Erythroblast (primary cell): ENCODE data around the gene FBXW9.

ENCODE experiments used
- DNase-seq, 2 experiments: peaks; one replicate each; lab custom pipeline; 2025; lab: John Stamatoyannopoulos, UW
- GATA1 ChIP-seq: IDR thresholded peaks from 2 replicates; pipeline ENCODE4 v1.6.1; 2011; ENCODE audit warnings: low read depth, mild to moderate bottlenecking, control low read depth, low read length, moderate library complexity
- POLR2A ChIP-seq: IDR thresholded peaks from 2 replicates; pipeline ENCODE4 v1.6.1; 2011; ENCODE audit warnings: mild to moderate bottlenecking, low read length

The FBXW9 gene

GRCh38 chr19:12696366-12697335 is at the start of gene FBXW9:
Gene FBXW9 (minus strand): TSS chr19:12696631. CDS start chr19:12696581, 50 bp downstream.
- TF ChIP-seq GATA1: no peak
- TF ChIP-seq POLR2A: peak; percentile 80
- peak; percentile 98 for DNase-seq

GRCh38 chr19:12745166-12745897 is 48.9 kb upstream of the FBXW9 start:
- TF ChIP-seq GATA1: no peak
- no peak for TF ChIP-seq POLR2A
- no peak for DNase-seq

- no peak for TF ChIP-seq POLR2A
- TF ChIP-seq GATA1: no peak
- DNase-seq: peak in 1 of 2 experiments; percentile 59
Measured at GRCh38 chr19:12737835-12738351, 41.5 kb upstream of the FBXW9 start.

DNA sequence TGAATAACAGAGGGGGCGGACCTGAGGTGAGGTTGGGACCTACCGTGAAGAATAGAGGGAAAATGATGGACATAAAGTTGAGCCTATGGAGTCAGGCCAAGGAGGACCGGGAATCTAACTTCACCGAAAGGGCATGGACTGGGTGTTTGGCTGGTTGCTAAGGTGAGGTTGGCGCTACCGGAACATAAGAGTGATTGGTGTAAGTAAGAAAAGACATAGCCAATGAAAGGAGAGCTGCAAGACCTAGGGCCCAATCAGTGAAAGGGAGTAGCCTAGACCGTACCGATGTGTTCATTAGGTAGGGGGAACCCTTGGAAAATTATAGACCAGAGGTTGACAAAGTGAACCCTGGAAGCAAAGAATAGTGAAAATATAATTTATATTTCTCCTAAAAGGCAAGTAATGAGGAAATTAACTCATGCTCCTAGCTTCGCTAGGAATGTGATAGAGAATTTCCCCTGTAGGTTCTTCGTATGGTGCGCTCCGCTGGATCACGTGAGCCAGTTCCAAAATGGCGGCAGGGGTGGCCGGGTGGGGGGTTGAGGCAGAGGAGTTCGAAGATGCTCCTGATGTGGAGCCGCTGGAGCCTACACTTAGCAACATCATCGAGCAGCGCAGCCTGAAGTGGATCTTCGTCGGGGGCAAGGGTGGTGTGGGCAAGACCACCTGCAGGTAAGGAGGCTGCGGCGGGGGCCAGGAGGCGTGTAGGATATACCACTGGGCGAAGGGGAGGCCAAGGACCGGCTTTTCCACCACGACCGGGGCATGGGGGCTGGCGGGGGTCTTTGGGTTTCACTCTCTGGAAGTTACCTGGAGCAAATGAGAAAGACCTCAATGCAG is 40.8 kb upstream of the FBXW9 start, which contains the start of gene GET3:
GET3 (plus strand) TSS at position 503 of the 840 bp plus-strand sequence; CDS start at position 512, 9 bp downstream.
- TF ChIP-seq GATA1 (no peak), POLR2A (peak; percentile 73)
- DNase-seq: peak; percentile 96 to 99

DNA sequence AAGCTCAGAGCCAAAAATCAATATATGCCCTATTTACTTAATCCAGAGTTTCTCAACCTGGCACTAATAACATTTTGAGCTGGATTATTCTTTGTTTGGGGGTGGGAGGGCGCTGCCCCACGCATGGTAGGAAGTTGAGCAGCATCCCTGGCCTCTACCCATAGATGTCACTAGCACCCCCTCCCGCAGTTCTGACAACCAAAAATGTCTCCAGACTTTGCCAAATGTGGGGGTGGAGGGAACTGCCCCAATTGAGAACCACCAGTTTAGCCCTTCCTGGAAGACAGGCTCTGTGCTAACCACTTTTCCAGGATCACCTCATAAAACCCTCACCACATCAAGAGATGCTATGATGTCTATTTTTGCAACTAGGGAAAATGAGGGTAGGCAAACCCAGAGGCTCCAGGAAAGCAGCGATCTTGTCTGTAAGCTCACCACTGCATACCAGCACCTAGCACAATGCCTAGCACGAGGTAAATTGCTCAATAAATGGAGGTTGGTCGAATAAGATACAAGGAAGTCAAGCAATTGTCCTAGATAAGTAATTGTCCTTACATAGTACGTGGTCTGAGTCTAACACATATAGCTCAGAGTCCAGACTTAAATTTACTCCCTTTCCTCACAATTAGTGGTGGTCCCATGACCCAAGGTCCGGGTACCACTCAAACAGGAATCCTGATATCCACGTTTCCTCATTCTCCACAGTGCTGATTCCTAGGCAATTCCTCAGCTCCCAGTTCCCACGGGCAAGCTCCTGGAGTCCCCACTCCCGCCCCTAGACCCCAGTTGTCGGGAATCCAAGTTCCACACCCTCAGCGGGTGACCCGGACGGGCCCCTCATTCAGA is 37.2 kb upstream of the FBXW9 start:
- TF ChIP-seq GATA1: no peak
- no peak for TF ChIP-seq POLR2A

GRCh38 chr19:12731337-12731736 is 34.9 kb upstream of the FBXW9 start:
- no peak for TF ChIP-seq POLR2A
- TF ChIP-seq GATA1: no peak

More for the DNA sequence above, 37.2 kb upstream of the FBXW9 start:
- peak; percentile 82 to 85 for DNase-seq

DNA sequence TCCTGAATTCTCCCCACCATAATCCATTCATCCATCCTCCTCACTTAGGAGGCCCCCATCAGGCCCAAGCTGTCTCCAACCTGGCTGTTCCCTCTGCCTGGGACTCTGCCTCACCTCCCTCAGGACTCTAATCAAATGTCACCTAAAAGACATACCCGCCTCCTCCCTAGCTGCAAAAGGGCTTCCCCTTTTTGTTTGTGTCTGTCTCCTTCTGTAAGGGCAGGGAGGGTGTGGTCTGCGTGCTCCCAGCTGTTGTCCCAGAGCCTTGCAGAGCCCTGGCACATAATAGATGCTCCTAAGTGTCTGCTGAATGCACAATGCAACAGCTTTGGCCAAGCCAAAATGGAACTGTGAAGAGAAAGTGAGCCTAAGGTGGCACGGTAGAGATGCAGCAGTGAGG is 33.6 kb upstream of the FBXW9 start:
- TF ChIP-seq GATA1 (no peak), POLR2A (no peak)
- no peak for DNase-seq

More at GRCh38 chr19:12731337-12731736, 34.9 kb upstream of the FBXW9 start:
- DNase-seq: no peak

DNA sequence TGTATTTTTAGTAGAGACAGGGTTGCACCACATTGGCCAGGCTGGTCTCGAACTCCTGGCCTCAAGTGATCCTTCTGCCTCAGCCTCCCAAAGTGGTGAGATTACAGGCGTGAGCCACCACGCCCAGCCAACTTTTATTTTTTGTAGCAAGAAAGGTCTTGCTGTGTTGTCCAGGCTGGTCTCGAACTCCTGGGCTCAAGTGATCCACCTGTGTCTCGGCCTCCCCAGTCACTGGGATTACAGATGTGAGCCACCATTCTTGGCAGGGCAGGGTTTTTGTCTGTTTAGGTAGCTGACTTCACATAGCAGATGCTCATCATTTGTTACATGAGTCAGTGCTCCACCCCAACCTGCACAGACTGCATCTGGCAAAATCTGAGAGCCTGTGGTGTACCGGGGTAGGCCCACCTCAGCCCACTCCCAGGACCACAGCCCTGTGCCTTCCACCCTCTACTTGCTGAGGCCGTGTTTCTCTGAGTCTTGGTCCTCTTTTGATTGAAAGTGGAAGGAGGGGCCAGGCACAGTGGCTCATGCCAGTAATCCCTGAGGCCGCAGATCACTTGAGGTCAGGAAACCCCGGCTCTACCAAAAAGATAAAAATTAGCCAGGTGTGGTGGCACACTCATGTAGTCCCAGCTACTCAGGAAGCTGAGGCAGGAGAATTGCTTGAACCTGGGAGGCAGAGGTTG is 31.5 kb upstream of the FBXW9 start:
- TF ChIP-seq POLR2A: no peak
- no peak for TF ChIP-seq GATA1
- DNase-seq: no peak

DNA sequence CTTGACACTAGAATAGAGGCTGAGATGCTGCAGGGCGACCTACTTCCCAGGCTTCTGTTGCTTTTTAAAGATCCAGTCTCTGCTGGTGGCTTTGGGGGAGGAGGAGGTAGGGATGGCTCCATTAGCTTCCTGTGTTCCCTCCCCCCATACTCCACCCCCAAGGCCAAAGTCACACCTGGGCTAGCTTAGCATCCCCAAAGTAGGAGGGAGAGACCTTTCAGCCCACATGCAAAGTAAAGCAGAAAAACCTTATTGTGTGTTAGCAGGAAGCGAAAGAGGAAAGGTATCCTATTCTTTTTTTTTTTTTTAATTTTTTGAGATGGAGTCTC is 30.5 kb upstream of the FBXW9 start:
- DNase-seq: no peak
- no peak for TF ChIP-seq POLR2A

- DNase-seq: peak in 1 of 2 experiments; percentile 30
Measured at GRCh38 chr19:12725612-12726011, 29.2 kb upstream of the FBXW9 start.

- TF ChIP-seq POLR2A (peak; percentile 56), GATA1 (no peak)
- DNase-seq: peak; percentile 76 to 83
Measured at GRCh38 chr19:12723641-12724426, 27.4 kb upstream of the FBXW9 start, which contains the start of gene TNPO2. Gene TNPO2 (minus strand): TSS chr19:12723932. CDS start chr19:12720977, 2,955 bp downstream.

DNA sequence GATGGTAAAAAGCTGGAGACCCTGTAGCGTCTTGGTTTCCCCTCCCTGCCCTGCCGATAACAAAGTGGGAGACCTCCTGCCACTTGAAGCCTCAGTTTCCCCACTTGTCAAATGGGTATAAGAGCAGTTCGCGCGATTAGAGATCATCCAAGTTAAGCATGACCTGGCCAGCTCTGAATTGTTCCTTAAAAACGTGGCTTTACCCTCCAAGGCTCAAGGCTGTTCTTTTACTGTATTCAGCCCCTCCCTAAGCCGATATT is 26.9 kb upstream of the FBXW9 start:
- peak; percentile 52 to 54 for DNase-seq

More for the DNA sequence above, 26.9 kb upstream of the FBXW9 start:
- TF ChIP-seq GATA1: no peak
- no peak for TF ChIP-seq POLR2A
